Islet precursor cell (in vitro differentiated cells): ENCODE data around the gene LZTFL1.

Experiments
- DNase-seq: peaks from one replicate; pipeline ENCODE4 v3.0.0-alpha.2; 2018

The LZTFL1 gene

DNA sequence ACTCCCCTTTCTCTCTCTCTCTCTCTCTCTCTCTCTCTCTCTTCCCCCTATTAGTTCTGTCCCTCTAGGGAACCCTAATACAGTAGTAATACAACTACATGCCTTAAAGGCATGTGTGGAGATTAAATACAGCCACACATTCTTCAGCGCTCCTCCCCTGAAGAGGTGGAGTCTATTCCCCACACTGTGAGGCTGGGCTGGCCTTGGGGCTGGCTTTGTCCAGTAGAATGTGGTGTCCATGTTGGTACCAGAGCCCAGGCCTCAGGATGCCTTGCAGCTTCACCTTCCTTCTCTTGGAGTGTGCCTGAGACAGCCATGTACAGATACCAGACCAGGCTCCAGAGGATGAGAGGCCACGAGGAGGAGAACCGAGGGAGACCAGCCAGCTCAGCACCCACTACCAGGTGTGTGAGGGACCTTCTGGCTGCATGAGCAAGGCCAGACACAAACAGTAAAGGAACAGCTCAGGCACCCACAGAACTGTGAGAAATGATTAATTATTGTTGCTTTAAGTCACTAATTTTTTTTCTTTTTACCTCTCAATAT is 56.2 kb downstream of the LZTFL1 start:
- DNase-seq = peak; percentile 37

DNA sequence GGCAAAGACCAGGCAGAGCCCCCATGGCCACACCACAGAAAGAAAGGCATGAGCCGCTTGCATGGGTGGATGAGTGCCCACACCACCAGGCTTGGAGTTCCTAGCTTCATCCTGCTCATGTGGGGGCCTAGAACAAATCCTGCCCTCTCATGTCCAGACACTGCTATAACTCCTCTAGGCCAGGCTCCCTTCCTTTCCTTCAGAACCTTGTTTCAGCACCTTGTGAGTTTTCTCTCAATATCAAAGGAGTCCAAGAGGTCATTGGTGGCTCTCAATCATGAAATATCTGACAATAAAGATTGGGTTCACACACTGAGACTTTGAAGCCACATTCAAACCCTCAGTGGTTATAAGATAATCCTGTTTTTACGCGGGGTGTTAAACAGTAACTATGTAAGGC is 58.3 kb downstream of the LZTFL1 start:
- peak; percentile 38 for DNase-seq

DNA sequence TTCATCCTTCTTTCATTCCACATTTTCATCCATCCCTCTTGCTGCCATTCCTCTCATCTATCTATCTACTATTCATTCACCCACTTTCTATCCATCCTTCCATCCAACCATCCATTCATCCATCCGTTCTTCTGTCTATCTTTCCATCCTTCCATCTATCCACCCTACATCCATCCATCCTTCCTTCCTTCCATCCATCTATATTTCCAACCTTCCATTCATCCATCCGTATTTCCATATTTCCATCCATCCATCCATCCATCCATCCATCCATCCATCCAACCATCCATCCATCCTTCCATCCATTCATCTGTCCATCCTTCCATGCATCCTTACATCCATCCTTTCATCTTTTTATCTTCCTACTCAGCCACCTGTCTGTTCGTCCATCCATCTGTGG is 59.5 kb downstream of the LZTFL1 start:
- no peak for DNase-seq

DNA sequence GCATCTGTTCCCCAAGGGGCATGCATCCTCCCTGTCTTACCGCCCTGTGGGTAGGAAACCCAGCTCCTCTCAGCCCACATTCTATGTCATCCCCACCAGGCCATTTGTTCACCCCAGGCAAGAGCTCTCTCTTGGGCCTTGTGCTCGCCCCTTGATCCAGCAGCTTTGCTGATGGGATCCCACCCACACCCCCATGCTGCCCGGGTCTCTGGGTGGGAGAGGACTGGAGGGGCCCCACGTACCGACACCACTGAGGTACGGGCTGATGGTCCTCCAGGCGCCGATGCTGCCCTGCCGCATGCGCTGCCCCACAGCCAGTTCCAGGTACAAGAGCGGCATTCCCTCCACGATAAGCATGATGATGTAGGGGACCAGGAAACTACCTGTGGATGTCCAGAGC is 60.1 kb downstream of the LZTFL1 start:
- no peak for DNase-seq

DNA sequence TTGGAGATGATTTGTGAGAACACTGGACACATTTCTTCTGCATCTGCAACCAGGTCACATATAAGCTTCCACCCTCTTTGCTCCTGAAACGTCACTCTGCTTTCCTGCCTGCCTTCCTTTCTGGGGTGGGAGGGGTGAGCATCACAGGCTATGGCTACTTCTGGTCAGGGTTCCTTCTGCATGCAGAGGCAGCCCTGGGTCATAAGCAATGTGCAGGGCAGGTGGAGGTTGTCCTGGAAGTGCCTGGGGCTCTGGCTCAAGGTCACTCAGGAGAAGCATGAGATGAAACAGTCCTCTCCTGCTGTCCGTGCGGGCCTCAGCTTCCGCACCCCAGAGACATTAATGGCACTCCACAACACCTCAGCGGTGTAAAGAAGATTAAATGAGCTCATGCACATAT is 60.6 kb downstream of the LZTFL1 start:
- peak; percentile 32 for DNase-seq

DNA sequence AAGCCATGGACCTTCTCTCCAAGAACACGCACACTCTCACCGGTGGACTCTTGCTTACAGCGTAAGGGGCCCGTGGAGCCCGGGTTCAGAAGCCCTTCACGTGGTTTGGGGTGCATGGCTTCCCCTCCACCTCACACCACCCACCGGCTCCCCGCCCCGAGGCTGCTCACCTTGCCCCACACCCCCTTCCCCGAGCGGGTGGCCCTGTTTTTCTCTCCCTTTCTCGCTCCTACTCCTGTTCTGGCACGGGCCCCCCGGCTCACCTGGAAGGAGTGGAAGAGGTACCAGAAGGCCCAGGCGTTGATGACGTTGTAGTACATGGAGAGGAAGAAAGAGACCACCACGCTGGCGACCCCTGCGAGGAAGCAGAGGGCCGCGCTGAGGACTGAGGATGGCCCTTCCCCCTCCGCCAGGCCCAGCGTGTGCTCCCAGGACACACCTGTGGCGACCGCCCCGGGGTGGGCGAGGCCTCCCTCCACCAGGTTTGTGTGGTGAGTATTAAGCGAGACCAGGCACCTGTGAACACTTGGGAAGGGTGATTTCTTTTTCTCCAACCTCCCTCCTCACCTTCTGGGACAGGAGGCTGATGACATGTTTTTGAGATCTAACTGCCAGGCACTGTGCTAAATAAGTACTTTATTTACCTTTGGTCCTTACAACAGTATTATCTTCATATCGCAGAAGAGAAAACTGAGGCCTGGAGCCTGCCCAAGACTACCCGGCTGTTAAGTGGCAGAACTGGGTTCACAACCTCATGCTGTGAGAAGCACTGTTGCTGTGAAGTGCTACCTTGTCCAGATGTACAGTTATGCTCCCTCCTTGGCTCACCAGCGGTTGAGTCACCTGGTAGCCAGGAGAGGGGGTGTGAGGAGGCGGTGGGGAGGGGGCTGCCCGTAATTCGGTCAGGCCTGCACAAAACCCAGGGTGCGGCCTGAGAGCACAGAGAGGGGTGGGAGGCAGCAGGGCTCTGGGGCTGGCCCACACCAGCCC is 61.9 kb downstream of the LZTFL1 start:
- DNase-seq = peak; percentile 46

DNA sequence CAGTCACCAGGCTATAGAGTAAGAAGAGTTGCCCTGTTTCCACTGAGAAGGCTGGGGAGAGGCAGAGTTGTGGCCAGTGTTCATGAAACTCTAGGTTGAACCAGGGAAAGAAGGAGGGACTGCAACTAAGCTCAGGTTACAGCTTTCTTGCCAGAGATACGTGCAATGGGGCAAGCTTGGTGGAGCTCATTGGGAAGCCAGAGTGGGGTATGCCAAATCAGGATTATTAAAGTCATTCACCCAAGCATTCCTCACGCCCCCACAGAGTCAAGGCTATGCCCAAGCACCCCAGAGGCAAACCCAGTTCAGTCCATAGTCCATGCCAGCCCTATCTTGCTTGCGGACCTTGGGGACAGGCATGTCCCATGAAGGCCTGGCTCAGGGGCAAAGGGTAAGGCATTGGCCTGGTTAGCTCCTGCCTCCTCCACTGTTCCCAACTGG is 63.1 kb downstream of the LZTFL1 start:
- DNase-seq = peak; percentile 32

DNA sequence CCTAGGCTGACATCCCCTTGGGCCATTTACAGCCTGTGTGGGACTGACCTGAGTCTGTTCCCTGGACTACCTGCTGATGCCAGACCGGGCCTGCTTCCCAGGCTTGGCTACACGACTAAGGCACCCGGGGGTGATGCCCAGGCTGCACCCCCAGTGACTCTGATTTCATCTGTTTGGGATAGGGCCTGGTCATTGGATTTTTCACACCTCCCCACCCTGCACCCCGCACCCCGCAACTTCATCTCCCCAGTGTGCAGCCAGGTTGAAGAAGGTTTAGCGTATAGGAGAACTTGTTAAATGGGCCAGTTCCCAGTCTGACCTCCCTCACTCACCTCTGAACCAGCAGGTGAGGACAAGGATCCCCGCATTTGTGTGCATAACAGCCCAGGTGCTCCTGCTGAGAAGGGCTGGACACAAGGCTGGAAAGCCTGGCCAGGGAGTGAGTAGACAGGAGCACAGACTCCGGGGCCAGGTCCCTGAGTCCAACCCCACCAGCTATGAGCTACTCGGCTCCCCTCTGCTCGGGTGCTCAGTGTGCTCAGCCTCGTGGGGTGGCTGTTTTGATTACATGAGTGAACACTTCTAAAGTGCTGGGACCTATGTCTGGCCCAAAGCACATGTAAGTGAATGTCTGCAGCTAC is 64.1 kb downstream of the LZTFL1 start:
- DNase-seq = peak; percentile 22

DNA sequence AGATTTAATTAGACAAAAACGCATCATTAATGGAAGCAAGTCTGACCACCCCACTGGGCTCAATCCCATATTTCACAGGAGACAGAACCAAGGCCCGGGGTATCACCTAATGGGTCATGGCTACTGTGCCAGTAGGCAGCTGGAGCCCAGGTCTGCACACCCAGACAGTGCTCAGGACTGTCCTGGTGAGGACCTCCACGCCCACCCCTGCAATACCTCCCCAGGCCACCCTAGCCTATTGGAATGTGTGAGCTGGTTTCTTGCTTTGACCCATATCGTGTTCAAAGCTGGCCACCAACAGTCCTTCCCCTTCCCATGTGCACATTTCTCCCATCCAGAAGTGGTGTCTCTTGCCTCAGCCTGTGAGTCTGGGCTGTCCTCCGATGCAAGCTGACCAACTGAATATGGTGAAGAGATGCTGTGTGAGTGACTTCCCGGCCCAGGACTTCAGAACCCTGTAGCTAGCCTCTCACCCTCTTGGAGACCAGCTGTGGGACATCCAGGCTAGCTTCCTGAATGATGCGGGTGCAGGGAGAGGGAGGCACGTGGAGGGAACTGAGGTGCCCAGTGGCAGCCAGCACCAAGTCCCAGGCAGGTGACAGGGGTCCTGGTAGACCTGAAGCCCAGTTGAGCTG is 64.7 kb downstream of the LZTFL1 start:
- peak; percentile 36 for DNase-seq

DNA sequence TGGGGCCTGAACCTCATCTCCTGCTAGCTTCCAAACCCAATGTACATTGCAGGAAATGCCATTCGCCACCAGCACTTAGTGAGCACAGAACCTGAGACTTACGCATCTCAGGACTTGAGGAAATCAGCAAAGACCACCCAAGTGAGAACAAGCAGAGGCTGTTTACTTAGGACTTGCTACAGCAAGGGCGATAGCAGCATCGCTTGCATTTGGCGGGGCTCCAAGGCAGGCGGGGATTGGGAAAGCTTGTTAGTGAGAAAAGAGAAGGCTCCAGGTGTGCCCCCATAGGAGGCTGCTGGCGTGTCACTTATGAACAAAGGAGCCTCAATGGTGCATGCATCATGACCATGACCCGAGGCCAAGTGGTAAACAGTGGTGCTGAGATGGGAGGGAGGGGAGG is 65.3 kb downstream of the LZTFL1 start:
- DNase-seq = peak; percentile 45

DNA sequence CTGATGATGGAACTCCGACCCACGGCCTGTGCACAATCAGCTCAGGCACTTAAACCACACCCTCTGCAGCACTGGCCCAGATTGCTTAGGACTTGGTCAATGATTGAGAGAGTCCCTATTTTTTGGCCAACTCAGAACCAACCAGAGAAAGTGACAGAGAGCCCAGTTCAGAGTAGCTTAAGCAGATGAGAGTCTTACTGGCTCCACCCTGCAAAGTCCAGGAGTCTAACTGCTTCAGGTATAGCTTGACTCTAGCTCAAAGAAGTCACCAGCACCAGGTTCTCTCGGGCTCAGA is 65.7 kb downstream of the LZTFL1 start:
- peak; percentile 46 for DNase-seq

DNA sequence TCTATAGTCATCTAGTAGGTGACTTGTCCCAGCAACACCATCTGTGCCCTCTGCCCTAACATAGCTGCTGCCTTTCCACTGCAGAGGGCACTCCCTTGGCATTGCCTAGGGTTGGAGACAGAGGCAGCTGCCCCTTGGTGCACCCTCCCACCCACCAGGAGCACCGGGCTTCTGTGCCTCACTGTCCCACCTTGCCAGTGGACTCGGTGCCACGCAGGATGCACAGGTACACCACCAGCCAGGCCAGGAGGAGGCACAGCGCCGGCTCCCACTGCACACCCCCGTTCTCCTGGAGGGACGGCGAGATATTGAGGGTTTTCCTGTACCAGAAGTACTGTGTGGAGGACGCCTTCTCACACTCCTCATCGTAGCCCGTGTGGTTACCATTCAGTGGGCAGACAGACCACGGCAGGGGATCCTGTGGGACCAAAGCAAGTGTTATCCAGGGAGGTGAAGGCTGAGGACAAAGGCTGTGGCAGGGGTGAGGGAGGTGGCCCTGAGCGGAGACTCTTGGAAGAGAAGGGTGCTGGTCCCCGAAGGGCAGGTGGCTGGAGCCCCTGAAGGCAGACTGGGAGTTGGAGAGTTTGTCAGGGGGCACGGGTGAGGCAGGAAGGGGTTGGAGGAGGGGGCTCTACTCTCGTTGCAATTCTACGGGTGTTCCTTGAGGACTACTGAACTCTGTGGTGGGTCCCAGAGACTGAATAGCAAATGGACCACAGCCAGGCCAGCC is 66.2 kb downstream of the LZTFL1 start:
- DNase-seq = peak; percentile 43

DNA sequence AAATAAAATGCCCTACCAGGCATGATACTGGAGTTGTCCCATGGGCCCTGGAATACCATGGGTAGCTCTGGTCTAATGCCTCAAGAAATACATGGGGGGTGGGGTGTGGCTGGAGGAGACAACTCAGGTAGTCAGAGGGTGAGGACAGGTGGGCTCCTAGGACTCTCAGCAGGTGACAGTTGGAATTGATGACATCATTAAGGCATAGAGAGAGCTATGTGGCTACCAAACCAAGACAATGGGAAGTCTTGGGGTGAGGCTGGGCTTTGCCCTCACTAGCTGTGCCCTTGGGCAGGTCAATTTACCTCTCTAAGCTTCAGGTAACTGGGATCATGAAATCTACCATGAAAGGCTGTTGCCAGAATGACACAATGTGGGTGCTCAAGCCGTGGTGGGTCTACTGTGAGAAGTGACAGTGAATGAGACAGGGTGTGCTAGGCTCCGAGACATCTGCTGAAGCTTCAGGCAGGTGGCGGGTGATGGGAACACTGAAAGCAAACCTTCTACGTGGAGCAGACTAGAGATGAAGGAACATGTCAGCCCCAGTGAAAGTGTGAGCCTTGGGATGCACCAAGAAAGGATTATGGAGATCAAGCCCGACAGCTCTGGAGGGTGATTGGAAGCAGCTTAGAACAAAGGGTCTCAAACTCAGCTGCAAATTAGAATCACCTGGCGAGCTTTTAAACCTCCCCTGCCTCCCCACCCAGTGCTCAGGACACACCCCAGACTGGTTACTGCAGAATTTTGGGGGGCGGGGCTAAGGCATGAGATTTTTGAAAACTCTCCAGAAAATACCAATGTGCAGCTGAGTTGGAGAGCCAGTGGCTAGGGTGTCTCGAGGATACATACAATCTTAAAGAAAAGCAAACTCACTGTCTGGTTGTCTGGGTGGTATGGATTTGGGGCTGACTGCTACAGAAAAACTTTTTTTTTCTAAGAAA is 67.1 kb downstream of the LZTFL1 start:
- peak; percentile 12 for DNase-seq

DNA sequence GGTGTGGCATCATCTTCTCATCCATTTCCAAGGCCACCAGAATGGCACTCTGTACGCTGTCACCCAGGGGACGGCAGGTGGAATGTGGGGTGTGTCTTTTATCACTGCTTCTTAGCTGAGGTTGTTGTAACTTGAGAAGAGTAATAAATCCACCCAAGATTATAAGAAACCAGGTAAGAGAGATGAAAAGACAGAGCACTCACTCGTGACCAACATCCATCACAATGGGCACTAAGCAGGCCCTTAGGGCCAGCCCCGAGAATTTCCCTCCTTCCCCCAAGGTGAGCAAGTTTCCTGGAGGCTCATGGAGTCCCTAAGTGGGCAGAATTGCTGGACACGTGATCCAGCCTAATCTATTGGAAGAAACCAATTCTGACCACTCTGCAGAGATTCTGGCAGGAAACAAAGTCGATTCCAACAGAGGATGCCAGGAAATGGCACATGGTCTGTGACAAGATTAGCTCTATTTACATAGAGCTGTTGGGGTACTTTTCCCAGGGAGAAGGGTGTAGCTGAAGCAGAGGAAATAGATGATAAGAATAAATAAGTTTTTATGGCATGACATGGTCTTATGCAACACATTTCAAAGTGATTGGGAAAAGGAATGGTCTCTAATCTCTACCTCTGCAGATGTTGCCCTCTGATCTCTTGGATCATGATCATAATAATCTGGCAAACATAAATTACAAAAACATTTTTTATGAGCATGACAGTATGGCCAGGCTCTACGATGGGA is 68.0 kb downstream of the LZTFL1 start:
- peak; percentile 28 for DNase-seq
